Psoas muscle (tissue), 8 donors: ENCODE results near the gene DYNC1I1. TPM values are rescaled to one million over a fixed set of nuclear protein-coding genes. Genes with fewer than 3 reads are reported as not detected.
A peak's percentile ranks its signal among the peaks of the same experiment; 100 is the strongest.

Source experiments
- ATAC-seq, 4 donors: fragments of 200-7000 bp; cut with Tn5 transposase; one replicate each; pipeline ENCODE4 v1.9.1; 2020; ENCODE audit warnings: moderate library complexity in 3 of 4, mild to moderate bottlenecking in 2 of 4
- DNase-seq, 2 donors: peaks; one replicate each; pipeline ENCODE4 v3.0.0-alpha.2; 2020
- H3K27ac ChIP-seq: fragments of 200-600 bp; one replicate; pipeline ENCODE4 v1.8.0; 2022
- H3K27me3 ChIP-seq, 3 donors: fragments of 200-600 bp in 1 of 3; one replicate each; pipeline versions ENCODE4 v1.6.1 to v1.8.0; 2013 to 2022; ENCODE audit warnings: low read length in 2 of 3, mild to moderate bottlenecking in 2 of 3, moderate library complexity in 1 of 3; ENCODE audit not compliant: insufficient read depth in 3 of 3
- H3K36me3 ChIP-seq, 2 donors: fragments of 200-600 bp in 1 of 2; one replicate each; pipeline versions ENCODE4 v1.6.1 to v1.8.0; 2013 to 2022; ENCODE audit warnings: low read depth in 1 of 2, mild to moderate bottlenecking in 1 of 2, moderate library complexity in 1 of 2; ENCODE audit not compliant: insufficient read depth in 1 of 2
- H3K4me1 ChIP-seq: fragments of 200-600 bp; one replicate; pipeline ENCODE4 v1.8.0; 2022
- H3K4me3 ChIP-seq: fragments of 200-600 bp; one replicate; pipeline ENCODE4 v1.8.0; 2022; ENCODE audit warnings: mild to moderate bottlenecking
- H3K9me3 ChIP-seq: fragments of 200-600 bp; one replicate; pipeline ENCODE4 v1.8.0; 2022
- WGBS, 3 donors: extraction: QIAGEN DNeasy Blood & Tissue Kit; methylation state at CpG; one replicate each; pipeline versions ENCODE4 v1.1.6 to v1.1.7; 2013; 5-methylcytosine and 5-hydroxymethylcytosine counted together
- intact Hi-C, 2 donors: fragments of 100-400 bp; cut with DNase I; formaldehyde crosslinking; loops; one replicate each; pipeline versions ENCODE4 v1.11.0 to v1.14.2; 2022
- polyA plus RNA-seq, 3 donors: library from polyadenylated mRNA; stranded (reverse); fragments of 200-250 nt; gene quantifications; one replicate each; pipeline ENCODE4 v1.2.3, GENCODE V29; 2013
- total RNA-seq, 4 donors: library from RNA; stranded (reverse); fragmentation: NEBNext Ultra II Directional in 2 of 4; extraction: Animal tissue kit (Norgen Biotek cat#: 25700) in 2 of 4; gene quantifications; one replicate each; pipeline versions ENCODE4 v1.2.1 to v1.2.4, GENCODE V29; 2021 to 2023
- TF ChIP-seq, protein P1 (sequence below): fragments of 200-600 bp; IDR thresholded peaks from one replicate; pipeline ENCODE4 v1.8.0; 2022; ENCODE audit warnings: antibody characterized with exemption
- donor health status: healthy with polysubstance abuse.
- donor health status: DM: no; HTN: no; CAD: no; lungs with moderate emphysema.
- donor health status: Bipolar disorder and iron deficiency.
- donor health status: healthy.
- donor health status: DM: yes; HTN: yes; CAD: no.
- donor health status: DM: no; HTN: no; CAD: no.
- donor health status: DM: no; HTN: no; CAD: no.
- donor health status: DM: yes; HTN: yes; CAD: no.

DYNC1I1 gene
- total and polyA plus RNA-seq, 7 donors, result 3.0 to 28.8 (median 6.9) TPM

DNA sequence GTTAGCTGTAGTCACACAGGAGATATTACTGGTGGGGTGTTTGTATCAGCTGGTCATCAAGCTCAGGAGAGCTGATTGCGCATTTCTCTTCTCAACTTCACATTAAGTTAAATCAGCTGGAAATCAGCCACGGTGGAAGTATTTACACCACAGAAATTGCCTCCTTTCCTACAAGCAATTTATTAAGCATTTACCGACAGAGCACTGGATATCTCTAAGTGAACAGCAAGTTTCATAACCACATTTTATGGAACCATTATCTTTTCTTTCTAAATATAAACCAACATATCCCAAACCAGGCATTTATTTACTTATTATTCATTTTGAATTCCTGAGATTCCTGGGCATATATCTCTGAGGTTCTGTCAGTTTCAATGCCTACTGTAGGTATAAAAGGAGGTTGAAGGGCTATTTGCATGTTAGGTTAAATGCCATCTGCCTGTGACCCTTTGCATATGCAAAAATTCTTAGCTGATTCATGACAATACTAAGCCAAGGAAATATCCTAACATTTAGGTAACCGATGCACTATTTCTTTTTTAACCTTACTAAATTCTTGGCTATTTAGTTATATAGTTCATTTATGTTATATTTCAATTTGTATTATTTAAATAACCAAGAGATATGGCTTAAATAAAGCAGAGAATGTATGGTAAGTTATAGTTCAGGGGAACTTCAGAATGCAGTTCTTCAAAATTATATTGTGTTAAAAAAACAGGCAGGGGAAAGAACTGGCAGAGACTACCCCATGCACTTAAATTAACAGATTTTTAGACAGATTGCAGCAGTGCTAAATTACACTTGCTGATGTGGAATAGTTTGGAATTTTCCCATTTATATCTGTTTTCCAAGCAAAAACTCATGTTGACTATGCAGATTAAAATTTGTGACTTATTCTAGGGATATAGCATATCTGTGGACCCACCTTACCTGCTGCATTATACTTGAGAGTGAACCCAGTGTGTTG is 56.8 kb downstream of the DYNC1I1 start:
- TF ChIP-seq, protein P1, sequence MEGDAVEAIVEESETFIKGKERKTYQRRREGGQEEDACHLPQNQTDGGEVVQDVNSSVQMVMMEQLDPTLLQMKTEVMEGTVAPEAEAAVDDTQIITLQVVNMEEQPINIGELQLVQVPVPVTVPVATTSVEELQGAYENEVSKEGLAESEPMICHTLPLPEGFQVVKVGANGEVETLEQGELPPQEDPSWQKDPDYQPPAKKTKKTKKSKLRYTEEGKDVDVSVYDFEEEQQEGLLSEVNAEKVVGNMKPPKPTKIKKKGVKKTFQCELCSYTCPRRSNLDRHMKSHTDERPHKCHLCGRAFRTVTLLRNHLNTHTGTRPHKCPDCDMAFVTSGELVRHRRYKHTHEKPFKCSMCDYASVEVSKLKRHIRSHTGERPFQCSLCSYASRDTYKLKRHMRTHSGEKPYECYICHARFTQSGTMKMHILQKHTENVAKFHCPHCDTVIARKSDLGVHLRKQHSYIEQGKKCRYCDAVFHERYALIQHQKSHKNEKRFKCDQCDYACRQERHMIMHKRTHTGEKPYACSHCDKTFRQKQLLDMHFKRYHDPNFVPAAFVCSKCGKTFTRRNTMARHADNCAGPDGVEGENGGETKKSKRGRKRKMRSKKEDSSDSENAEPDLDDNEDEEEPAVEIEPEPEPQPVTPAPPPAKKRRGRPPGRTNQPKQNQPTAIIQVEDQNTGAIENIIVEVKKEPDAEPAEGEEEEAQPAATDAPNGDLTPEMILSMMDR, result no peak
- DNase-seq (no peak), ATAC-seq (no peak)
- H3K9me3 ChIP-seq, result no peaks in the 10 kb centered on the region
- no peaks in the 10 kb centered on the region for H3K27me3 ChIP-seq
- intact Hi-C loops, result no loop called here
- no peaks in the 10 kb centered on the region for H3K4me1 ChIP-seq
- H3K36me3 ChIP-seq, result no peaks in the 10 kb centered on the region
- H3K4me3 ChIP-seq, result no peak overlapping the region
- no peak overlapping the region for H3K27ac ChIP-seq
- 53 to 59% (median 58%) methylated on average over 4 of the region's 4 CpGs for WGBS, 3 donors

DNA sequence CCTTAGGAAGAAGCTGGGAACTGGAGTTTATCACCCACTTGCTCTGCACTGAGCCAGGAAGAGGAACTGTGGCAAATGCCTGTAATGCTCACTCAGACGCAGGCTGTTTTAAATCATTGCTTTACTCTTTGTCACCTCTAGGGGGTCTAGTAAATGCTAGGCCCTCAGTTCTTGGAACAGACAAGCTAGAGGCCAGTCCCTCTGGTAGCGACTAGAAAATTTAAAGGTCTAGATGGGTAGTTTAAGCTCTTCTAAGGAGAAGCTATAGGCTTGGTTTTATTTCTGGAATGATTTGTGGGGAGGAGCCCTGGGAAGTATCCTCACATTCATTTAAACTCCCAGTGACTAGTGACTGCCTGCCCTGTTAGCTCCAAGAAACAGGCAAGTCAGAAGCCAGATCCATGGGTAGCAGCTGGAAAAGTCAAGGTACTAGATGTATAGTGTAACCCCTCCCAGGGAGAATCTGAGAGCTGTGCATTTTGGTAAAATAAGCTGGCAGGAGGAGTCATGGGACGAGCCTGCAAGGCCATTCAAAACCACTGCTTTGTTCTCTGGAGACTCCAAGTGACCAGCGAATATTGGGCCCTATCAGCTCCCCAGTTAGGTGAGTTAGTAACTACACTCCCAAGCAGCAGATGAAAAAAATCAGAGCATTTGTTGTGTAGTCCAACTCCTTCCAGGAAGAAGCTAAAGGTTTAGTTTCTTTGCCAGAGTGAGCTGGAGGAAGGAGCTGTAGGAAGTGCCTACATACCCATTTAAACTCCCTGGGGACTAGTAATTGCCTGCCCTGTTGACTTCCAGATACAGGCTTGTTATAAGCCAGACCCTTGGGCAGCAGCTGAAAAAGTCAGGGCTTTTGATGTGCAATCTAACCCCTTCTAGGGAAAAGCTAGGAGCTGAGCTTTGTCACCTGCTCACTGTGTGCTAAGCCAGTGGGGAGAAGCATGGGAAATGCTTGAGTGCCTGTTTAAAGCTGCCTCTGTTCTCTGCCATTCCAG is 68.9 kb downstream of the DYNC1I1 start:
- DNase-seq, result no peak
- H3K27ac ChIP-seq, result no peak overlapping the region
- no peaks in the 10 kb centered on the region for H3K4me1 ChIP-seq
- ATAC-seq, result no peak
- H3K36me3 ChIP-seq, result no peaks in the 10 kb centered on the region
- no peak overlapping the region for H3K4me3 ChIP-seq
- TF ChIP-seq, protein P1, result no peak
- H3K9me3 ChIP-seq, result peaks cover 12% of the 10 kb centered on the region
- no peaks in the 10 kb centered on the region for H3K27me3 ChIP-seq
- WGBS, 3 donors, result 60 to 72% (median 66%) methylated on average over 4 of the region's 4 CpGs
- intact Hi-C loops, result no loop called here

DNA sequence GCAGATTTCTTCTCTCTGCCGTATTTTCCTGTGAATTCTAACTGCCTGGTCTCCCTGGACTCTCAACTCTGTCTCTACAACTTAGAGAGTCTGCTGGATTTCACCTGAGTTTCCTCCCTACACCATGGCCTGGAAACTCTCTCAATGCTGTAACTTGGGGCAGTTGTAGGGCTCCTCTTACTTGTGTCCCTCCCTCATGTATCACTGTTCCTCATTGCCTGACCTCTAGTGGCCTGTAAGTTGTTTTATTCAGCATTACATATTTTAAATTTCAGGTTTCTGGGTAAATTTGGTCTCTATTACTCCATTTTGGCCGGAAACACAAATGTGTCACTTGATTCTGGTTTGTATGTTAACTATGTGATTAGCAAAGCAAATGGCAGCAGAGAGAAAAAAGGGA is 70.9 kb downstream of the DYNC1I1 start:
- Histone ChIP-seq H3K36me3 (no peaks in the 10 kb centered on the region), H3K4me3 (no peak overlapping the region), H3K4me1 (no peaks in the 10 kb centered on the region), H3K27me3 (no peaks in the 10 kb centered on the region), H3K9me3 (peaks cover 7% of the 10 kb centered on the region), H3K27ac (no peak overlapping the region)
- TF ChIP-seq, protein P1, result no peak
- WGBS, 3 donors, result 64 to 75% (median 71%) methylated on average over 2 of the region's 2 CpGs
- ATAC-seq, result no peak
- no peak for DNase-seq
- intact Hi-C loops, result no loop called here

DNA sequence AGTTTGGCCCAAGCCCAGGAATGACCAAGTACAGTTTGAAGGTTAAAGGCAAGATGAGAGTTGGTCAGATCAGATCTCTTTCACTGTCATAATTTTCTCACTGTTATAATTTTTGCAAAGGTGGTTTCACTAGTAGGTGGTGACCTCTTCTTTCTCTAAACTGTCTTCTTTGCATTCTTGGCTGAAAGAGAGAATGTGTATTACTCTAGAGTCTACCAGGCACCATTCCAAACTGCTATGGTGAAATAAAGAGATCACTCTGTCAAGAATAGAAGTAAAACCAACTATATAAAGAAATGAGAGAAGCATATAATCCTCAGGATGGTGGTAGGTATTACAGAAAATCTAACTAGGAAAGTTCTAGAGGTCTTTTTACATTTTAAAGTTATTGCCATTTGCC is 72.7 kb downstream of the DYNC1I1 start:
- DNase-seq (no peak), ATAC-seq (peak in 1 of 4 donors; percentile 45)
- H3K27ac ChIP-seq, result no peak overlapping the region
- H3K4me1 ChIP-seq, result no peaks in the 10 kb centered on the region
- H3K4me3 ChIP-seq, result no peak overlapping the region
- H3K9me3 ChIP-seq, result peaks cover 3% of the 10 kb centered on the region
- H3K27me3 ChIP-seq, result no peaks in the 10 kb centered on the region
- no peaks in the 10 kb centered on the region for H3K36me3 ChIP-seq
- intact Hi-C loops, result no loop called here
- TF ChIP-seq, protein P1, result no peak
